GM19467 (cell line): ENCODE results near the gene ZBTB47.

Experiments
- ATAC-seq: cut with Tn5 transposase; IDR thresholded peaks from one replicate; pipeline ENCODE4 v1.9.1; 2021; ENCODE audit warnings: mild to moderate bottlenecking, moderate library complexity; ENCODE audit not compliant: unreplicated experiment

The ZBTB47 gene

GRCh38 chr3:42711491-42712343 lies 58.2 kb downstream of the ZBTB47 start:
- no peak for ATAC-seq

- no peak for ATAC-seq
These were observed 58.8 kb downstream of the ZBTB47 start for GRCh38 chr3:42712344-42712648.

- ATAC-seq, result no peak
These were observed 59.3 kb downstream of the ZBTB47 start for GRCh38 chr3:42712688-42713372.

- ATAC-seq, result no peak
These were observed 60.2 kb downstream of the ZBTB47 start for GRCh38 chr3:42713747-42714146.

- ATAC-seq, result no peak
These were observed 60.8 kb downstream of the ZBTB47 start for GRCh38 chr3:42714171-42714852.
